Stimulated activated CD8-positive, alpha-beta memory T cell treated with anti-CD3 and anti-CD28 coated beads, Interleukin-2, amount 100 ng/mL, for 48 hours (primary cell): ENCODE data around the gene KIAA1958.

Experiments used
- DNase-seq, 2 donors: peaks; one replicate each; pipeline ENCODE4 v3.0.0-alpha.2; 2020; ENCODE audit warnings: low read depth in 2 of 2

KIAA1958 gene, protein sequence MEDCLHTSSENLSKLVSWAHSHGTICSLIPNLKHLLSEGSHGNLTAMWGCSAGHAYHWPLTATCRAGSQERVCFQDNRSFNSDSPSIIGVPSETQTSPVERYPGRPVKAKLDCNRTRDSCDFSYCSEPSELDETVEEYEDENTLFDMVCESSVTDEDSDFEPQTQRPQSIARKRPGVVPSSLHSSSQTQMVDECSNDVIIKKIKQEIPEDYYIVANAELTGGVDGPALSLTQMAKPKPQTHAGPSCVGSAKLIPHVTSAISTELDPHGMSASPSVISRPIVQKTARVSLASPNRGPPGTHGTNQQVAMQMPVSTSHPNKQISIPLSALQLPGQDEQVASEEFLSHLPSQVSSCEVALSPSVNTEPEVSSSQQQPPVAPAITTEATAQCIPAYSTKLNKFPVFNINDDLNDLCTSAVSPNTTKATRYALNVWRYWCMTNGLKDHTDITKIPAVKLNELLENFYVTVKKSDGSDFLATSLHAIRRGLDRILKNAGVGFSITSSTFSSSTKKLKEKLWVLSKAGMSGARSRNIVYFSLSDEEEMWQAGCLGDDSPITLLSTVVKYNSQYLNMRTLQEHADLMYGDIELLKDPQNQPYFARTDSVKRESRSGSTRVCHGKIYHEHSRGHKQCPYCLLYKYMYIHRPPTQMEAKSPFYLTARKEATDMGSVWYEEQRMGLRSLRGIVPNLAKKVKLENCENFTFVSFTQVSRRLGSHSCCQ

DNA sequence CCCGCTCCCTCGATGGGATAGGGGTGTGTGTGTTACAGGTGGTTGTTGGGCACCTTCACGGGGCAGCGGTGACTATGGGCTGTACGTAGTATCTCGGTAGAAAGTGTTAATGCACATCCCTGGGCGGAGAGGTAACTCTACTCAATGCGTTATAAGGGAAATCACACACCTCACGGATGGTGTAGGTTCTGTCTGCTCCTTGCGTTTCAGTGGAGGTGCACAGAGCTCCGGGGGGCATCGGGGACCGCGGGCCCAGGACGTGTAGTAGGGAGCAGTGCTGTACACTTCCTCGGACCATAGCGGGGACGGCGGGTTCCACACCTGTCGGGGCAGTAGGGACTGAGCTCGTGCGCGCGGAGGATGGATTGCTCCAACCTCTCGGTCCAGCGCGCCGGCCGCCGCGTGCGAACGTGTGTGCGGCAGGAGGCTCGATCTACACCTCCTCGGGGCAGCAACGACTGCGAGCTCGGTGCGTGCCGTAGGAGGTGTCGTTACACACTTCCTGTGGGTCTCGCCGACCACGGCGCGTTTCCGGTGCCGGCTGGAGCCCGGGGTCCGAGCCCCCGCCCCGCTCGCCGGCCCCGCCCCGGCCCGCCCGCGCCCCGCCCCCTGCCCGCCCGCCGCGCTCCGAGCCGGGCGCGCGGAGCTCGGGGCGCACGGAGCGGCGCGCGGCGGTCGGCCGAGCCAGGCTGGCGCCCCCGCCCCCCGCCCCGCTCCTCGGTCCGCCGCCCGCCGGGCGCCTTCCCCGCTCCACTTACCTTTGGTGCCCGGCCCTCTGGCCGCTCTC, at the start of gene KIAA1958:
KIAA1958 (plus strand) TSS at position 607 of the 787 bp plus-strand sequence. CDS start 87,254 bp downstream, outside the sequence.
- peak; percentile 80 to 83 for DNase-seq

DNA sequence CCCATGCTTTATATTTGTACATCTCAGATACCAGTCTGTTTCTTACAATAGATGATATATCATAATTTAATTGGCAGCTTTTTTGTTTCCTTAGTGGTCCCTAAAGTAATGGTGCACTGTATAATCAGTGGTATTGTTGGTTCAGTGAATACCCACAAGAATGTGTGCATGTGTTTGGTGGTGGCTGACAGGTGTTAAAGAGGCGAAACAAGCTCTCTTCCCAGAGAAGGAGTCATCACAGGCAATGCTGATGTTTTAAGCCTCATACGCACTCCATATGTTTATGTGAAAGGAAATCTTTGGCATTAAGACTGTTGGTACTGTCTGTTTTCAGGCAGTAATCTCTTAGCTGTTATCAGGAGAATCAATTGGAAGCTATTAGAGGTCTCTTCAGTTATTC, 49.2 kb upstream of the KIAA1958 start:
- DNase-seq: no peak

DNA sequence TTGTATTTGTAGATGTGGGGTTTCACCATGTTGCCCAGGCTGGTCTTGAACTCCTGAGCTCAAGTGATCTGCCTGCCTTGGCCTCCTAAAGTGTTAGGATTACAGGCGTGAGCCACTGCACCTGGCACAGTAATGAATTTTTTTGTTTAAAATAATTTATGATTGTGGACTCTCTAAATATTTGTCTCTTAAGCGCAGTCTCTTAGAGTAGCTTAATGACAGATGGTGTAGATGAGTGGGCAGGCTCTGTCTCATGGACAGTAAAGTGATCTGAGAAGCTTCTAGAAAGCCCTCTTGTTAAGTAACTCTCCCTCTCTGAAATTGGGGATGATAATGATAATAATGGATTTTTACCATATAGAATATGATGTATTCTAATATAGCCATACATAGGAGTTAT, 47.5 kb upstream of the KIAA1958 start:
- no peak for DNase-seq

DNA sequence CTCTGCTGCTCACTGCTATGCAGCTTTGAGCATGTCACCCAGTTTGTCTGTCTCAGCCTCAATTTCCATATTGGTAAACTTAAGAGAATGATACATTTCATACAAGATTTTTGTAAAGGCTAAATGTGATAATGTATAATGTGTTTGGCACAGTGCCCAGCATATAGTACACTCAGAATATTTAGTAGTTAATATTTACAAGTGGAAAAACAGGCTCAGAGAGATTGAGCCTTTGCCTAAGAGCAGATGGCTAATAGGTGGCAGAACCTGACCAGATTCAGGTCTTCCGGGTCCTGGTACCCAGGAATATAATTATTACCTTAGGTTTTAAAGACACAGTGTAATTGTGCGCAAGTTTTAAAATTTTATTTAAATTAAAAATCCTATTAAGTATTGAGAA, 46.8 kb upstream of the KIAA1958 start:
- no peak for DNase-seq

DNA sequence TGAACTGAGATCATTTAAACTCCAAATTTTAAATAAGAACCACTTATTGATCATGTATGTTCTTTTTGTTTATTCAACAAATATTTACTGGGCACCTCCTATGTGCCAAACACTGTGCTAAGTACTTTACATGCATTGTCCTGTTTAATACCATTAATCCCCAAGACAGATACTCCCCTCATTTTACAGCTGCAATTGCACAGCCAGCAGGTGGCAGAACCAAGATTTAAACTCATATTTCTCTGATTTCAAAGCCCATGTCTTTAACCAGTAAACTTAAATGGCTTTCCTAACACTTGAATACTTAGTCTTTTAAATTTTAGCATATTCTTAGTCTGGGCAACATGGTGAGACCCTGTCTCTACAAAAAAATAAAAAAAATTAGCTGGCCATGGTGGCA, 43.4 kb upstream of the KIAA1958 start:
- no peak for DNase-seq

DNA sequence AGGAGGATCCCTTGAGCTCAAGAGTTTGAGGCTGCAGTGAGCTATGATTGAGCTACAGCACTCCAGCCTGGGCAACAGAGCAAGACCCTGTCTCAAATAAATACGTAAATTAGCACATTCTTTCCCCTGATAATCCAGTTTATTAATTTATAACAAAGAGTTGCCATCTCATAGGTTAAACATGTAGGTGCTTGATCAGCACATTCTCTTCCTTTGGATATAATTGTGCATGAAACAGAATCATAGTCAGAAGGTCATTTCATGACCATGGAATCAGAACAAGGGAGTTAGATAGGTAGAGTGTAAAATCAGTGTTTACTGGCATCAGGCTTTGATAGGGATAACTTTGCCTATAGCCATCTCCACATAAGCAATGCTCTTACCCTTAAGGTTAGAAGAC, 43.0 kb upstream of the KIAA1958 start:
- no peak for DNase-seq

DNA sequence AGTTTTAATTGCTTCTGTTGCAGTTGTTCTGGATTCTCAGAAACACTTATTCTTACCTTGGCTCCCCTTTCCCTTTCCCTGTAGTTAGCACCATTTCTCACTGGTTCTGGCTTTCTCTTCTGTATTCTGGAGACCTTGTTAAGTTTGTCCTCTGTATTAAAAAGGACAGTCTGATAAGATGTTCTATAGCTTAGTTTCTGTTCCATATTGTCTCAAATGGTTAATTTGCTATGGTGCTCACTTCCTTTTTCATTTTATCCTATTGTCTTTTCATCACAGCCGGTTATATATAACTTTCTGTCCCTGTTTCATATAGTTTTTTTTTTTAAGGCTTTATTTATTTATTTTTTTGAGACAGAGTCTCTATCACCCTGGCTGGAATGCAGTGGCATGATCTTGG, 41.4 kb upstream of the KIAA1958 start:
- no peak for DNase-seq

DNA sequence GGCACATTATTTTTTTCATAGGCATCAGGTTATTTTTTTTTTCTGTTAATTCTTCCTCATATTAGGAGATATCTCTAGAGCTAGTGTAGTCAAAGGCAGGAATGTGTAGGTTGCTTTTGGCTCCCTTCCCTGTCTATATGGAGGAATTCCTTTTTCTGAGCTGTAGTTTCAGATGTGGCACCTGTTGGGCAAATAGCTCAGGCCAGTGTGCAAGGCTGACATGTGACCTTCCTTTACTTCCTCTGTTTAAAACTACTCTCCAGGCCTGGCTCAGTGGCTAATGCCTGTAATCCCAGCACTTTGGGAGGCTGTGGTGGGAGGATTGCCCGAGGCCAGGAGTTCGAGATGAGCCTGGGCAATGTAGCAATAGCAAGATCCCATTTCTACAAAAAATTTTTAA, 40.5 kb upstream of the KIAA1958 start:
- no peak for DNase-seq

DNA sequence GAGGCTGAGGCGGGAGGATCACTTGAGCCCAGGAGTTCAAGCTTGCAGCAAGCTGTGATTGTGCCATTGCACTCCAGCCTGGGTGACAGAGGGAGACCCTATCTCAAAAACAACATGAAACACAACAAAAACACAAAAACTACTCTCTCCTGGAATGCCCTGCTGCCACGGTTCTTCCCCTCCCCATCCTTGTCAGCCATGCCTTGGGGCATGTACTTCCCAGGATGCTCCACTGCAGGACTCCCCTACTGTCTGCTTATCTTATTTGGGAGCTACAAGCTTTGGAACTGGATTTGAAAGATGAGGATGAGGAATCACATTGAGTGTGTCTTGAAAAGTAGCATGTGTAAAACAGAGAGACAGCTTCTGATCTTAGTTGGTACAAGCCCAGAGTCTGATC, 40.1 kb upstream of the KIAA1958 start:
- no peak for DNase-seq

DNA sequence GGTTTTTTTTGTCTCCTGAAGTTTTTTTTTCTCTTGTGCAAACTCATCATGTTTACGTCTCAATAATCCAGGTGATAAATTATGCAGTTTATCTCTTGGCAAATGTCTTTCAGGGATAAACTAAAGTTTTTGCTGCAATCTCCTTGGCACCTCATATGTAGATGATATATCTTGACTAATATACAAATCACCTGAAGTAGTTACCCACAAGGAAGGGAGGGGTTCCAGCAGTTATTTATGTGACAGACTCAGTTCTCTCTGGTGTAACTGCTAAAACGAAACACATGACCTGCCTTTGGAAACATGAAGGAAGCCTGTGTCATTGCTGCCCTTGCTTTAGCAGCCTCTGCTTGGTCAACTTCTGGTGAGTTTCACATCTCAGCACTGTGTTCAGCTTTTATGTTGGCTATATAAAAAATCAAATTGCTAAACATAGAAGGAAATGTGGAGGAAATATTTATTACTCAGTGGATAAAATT, 39.3 kb upstream of the KIAA1958 start:
- DNase-seq: no peak

DNA sequence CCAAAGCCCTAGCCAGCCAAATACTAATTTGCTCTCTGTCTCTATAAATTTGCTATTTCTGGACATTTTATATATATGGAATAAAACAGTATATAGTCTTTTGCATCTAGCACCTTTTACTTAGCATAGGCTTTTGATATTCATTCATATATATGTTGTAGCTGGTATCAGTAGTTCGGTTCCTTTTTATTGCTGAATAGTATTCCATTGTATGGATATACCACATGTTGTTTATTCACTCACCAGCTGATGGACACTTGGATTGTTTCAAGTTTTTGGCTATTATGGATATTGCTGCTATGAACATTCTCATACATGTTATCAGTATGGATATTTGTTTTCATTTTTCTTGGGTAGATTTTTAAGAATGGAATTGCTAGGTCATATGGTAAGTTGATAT, 23.8 kb upstream of the KIAA1958 start:
- no peak for DNase-seq

DNA sequence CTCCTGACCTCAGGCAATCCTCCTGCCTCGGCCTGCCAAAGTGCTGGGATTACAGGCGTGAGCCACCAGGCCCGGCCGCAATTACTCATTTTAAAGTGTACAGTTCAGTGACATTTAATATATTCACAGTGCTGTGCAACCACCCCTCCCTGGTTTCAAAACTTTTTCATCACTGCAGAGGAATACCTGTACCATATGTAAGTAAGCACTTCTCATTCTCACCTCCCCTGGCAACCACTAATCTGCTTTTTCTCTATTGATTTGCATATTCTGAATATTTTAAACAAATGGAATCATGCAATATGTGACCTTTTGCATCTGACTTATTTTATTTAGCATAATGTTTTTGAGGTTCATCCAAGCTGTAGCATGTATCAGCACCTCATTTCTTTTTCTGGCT, 21.3 kb upstream of the KIAA1958 start:
- no peak for DNase-seq

DNA sequence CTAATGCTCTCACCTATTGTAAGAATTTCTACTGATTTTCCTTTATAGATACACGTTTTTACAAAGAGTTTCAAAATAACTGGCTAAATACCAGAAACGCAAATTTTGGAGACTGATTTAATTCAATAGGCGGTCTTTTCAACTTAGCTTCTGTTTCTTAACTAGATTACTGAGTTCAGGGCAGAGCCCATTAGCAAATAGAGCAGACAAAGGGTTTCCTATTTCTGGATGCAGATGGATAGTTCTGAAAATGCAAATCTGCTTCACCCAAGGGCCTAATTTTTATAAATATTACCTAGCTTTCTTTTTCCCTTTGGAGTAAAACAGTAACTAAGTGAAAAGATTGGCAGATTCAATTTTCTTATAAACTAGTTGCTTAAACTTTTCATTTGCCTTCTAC, 13.6 kb upstream of the KIAA1958 start:
- DNase-seq: no peak

DNA sequence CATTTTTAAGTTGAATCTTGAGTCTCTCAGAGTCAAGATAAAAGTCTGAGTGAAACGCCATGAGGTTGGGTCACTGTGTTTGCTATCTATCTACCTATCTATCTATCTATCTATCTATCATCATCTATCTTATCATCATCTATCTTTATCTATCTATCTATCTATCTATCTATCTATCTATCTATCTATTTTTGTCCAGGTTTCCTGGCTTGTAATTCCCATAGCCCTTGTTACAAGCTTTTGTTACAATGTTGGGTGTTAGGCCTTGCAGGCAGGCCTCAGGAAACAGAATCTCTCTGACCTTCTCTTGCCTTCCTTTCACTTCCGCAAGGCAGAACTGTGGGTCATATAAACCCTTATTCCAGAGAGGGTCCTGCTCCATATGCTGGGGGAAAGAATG, 12.6 kb upstream of the KIAA1958 start:
- no peak for DNase-seq

DNA sequence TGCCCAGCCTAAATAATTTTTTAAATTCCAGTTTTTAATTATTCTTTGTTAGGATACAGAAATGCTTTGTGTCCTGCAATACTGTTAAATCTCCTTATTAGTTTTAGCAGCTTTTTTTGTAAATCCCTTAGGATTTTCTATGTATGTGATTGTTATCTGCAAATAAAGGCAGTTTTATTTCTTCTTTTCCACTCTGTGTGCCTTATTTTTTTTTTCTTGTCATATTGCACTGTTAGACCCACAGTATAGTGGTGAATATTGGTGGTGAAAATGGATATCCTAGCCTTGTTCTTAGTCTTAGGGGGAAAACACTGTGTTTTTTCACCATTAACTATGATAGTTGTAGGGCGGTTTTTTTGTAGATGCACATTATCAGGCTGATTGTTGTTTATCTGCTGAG, 11.3 kb upstream of the KIAA1958 start:
- DNase-seq: no peak

DNA sequence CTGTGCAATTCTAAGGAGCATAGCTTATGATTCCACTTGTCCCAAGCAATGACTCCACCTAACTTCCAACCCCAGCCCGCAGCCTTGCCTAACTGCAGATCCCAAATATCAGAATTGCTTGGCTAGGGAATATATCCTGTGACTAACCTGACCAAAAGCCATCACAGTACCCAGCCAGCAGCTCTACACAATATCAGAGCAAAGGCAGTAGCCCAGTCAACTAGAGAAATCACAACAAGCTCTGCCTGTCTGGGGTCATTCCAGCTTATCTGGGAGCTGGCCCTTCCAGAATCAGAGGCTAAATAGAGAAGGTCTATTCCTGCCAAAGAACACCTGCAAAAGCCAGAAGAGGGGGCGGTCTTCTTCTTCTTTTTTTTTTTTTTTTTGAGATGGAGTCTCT, 9.3 kb upstream of the KIAA1958 start:
- DNase-seq: no peak

DNA sequence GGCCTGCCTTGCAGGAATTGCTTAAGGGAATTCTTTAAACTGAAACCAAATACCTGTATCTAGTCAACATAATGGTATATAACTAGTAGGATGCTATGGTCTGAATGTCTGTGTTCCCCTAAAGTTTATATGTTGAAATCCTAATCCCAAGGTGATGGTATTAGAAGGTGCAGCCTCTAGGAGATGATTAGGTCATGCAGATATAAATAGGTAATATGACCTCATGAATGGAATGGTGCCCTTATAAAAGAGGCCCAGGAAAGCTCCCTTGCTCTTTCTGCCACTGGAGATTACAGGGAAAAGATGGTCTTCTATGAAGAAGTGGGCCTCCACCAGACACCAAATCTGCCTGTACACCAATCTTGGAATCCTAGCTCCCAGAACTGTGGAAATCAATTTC, 7.4 kb upstream of the KIAA1958 start:
- DNase-seq: no peak

DNA sequence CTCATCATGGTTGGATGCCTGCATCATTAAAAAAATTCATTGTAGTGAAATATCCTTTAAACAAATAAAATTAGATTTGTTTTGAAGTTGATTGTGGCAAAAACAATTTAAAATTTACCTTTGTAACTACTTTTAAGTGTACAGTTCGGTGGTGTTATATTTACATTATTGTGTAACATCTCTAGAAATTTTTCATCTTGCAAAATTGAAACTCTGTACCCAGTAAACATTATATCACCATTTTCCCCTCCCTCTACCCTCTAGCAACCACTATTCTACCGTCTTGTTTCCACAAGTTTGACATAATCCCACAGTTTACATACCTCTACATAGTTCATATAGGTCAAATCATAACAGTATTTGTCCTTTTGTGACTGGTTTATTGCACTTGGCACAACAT, 2.0 kb upstream of the KIAA1958 start:
- no peak for DNase-seq

DNA sequence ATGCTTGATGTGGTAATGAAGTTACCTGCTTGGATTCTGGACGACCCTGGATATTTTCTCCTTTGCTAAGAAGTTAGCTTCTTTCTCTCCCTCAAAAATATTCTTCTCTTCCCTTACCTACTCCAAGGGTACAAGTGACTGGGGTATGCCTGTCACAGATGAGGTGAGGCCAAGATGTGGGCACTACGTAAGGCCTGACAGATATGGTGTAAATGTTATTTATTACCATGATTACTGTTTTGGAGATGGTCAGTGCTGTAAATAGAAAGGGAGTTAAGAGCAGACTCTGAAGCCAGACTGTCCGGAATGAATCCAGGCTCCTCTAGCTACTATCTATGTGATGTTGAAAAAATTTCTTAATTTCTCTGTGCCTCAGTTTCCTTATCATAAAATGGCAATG, 1.1 kb upstream of the KIAA1958 start:
- DNase-seq: no peak

DNA sequence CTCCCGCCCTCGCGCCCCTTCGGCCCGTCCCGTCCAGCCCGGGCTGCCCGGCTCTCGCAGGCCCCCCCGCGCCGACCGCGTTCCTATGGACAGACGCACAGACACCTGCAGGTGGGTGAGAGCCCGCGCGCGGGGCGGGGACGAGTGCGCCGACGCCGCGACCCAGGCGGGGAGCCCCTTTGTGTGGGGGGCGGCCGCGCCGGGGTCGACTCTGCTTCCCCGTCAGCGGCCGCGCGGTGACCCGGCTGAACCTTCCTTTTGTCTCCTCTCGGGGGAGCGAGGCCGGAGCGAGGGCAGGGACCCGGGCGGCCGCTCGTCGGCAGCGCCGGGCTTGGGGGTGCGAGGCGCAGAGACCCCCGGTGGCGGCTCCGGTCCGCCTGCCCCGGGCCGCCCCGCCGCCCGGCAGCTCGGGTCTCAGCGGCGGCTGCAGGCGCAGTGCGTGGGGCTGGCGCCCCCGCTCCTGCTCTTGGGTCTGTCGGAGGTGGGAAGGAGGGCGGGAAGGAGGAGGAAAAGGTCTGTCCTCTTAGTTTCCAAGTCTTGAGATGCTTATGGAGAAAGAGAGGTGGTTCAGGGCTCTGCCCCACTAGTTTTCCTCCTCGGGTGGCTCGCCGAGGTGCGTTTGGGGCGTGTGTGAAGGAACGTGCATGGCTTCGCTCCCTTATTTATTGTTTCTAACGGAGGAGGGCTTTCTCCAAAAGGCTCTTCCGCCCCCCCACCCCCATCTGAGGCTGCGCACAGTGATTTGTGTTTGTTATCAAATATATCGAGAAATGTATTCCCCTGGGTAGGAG, 576 bp downstream of the KIAA1958 start:
- peak; percentile 41 to 52 for DNase-seq

DNA sequence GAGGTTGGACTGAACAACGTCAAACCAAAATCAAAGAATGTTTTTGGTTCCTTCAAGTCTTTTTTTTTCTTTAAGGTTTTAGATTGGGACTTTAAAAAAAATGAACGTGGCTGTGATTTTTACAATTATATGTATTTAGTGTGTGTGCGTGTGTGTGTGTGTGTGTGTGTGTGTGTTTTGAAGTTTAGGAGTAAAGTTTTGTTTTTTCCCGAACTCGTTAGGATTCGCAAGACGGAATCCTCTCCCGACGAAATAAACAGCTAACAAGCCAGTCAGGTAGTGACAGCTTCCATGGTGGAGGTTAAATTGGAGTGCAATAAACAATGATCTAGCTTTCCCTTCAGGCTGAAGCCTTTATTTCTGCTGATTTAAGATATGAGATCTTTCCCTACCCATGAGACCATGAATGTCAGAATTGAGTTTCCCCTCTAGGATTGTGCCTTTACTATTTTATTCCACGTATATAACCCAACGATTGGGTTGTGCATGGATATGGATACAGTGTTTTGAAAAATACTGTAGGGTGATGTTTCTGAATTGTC, 1.2 kb downstream of the KIAA1958 start:
- DNase-seq: no peak
